Kidney (tissue), 22 donors: Measurements from ENCODE around the gene ZIC3. TPM values are rescaled to one million over a fixed set of nuclear protein-coding genes. Genes with fewer than 3 reads are reported as not detected.

Source experiments
- DNase-seq, 5 donors: peaks; one replicate each; pipeline ENCODE4 v3.0.0-alpha.2; 2013 to 2020
- FAIRE-seq: peaks from 2 replicates; lab custom pipeline; 2012; peaks lifted over from hg19 to GRCh38; lab: Jason Lieb, UNC
- H3K27ac ChIP-seq, 2 donors: one replicate each; pipeline ENCODE4 v1.7.0; 2013; ENCODE audit warnings: low read depth in 2 of 2, low read length in 2 of 2, inconsistent platforms in 1 of 2
- H3K27me3 ChIP-seq: one replicate; pipeline ENCODE4 v1.7.1; 2013; ENCODE audit warnings: low read length, inconsistent platforms; ENCODE audit not compliant: control insufficient read depth, insufficient read depth
- H3K36me3 ChIP-seq, 3 donors: one replicate each; pipeline versions ENCODE4 v1.7.0 to v1.7.1; 2013; ENCODE audit warnings: low read length in 3 of 3, control low read depth in 1 of 3, inconsistent platforms in 1 of 3; ENCODE audit not compliant: insufficient read depth in 3 of 3, control insufficient read depth in 2 of 3
- H3K4me1 ChIP-seq, 3 donors: one replicate each; pipeline versions ENCODE4 v1.7.0 to v1.7.1; 2013; ENCODE audit warnings: low read length in 3 of 3, inconsistent platforms in 1 of 3, low read depth in 1 of 3; ENCODE audit not compliant: control insufficient read depth in 2 of 3, insufficient read depth in 2 of 3
- H3K4me3 ChIP-seq, 3 donors: one replicate each; pipeline versions ENCODE4 v1.7.0 to v1.8.1; 2013; ENCODE audit warnings: low read length in 3 of 3, control low read depth in 1 of 3, inconsistent platforms in 1 of 3
- H3K9ac ChIP-seq, 3 donors: one replicate each; pipeline versions ENCODE4 v1.7.0 to v1.7.1; 2013; ENCODE audit warnings: low read length in 3 of 3, control low read depth in 1 of 3, inconsistent platforms in 1 of 3
- H3K9me3 ChIP-seq, 3 donors: one replicate each; pipeline versions ENCODE4 v1.7.0 to v1.7.1; 2013; ENCODE audit warnings: low read length in 3 of 3, control low read depth in 1 of 3, inconsistent platforms in 1 of 3; ENCODE audit not compliant: control insufficient read depth in 2 of 3, insufficient read depth in 1 of 3
- intact Hi-C: fragments of 100-400 bp; cut with DNase I; formaldehyde crosslinking; loops from one replicate; pipeline ENCODE4 v1.11.1; 2022
- long read RNA-seq, 10 donors: library from polyadenylated mRNA in 1 of 10; unstranded in 1 of 10; transcript quantifications; one replicate each; pipeline ENCODE4 v2.0.0 and lab custom pipeline, GENCODE V29; 2021 to 2026
- polyA plus RNA-seq: library from polyadenylated mRNA; stranded (reverse); fragments of 350-450 nt; fragmentation: Illumina TruSeq; extraction: RNeasy Lipid Tissue Mini Kit (QIAGEN cat#74804); gene quantifications from one replicate; pipeline ENCODE4 v1.2.3, GENCODE V29; 2014; ENCODE audit warnings: low read depth, low replicate concordance; ENCODE audit not compliant: insufficient read depth
- total RNA-seq: library from RNA; stranded (reverse); fragmentation: NEBNext Ultra II Directional; extraction: Animal tissue kit (Norgen Biotek cat#: 25700); gene quantifications from one replicate; pipeline ENCODE4 v1.2.1, GENCODE V29; 2021
- TF ChIP-seq, protein P1 (sequence below): IDR thresholded peaks from 3 replicates; pipeline ENCODE4 v1.5.1; 2012; ENCODE audit warnings: mild to moderate bottlenecking, moderate library complexity, borderline replicate concordance; ENCODE audit not compliant: insufficient read depth; ENCODE audit errors: extremely low read depth
- donor health status: control.
- donor health status: control.
- donor health status: control.
- donor health status: control.
- donor health status: control.
- donor health status: DM: yes; HTN: yes; CAD: no.
- donor health status: Normal renal cell carcinoma (clear cell type).

ZIC3 gene
- not detected for total RNA-seq
- not detected for polyA plus RNA-seq
- long read RNA-seq, donor 1 = 0 reads
- long read RNA-seq, donor 2 = 0 reads
- long read RNA-seq, donor 3 = 0 reads
- long read RNA-seq, donor 4 = 0 reads
- long read RNA-seq, donor 5 = 0 reads
- long read RNA-seq, donor 6 = 0 reads
- long read RNA-seq, donor 7 = 0 reads
- long read RNA-seq, donor 8 = 0 reads
- long read RNA-seq, donor 9 = 0 reads
- long read RNA-seq, donor 10 = 0 reads

DNA sequence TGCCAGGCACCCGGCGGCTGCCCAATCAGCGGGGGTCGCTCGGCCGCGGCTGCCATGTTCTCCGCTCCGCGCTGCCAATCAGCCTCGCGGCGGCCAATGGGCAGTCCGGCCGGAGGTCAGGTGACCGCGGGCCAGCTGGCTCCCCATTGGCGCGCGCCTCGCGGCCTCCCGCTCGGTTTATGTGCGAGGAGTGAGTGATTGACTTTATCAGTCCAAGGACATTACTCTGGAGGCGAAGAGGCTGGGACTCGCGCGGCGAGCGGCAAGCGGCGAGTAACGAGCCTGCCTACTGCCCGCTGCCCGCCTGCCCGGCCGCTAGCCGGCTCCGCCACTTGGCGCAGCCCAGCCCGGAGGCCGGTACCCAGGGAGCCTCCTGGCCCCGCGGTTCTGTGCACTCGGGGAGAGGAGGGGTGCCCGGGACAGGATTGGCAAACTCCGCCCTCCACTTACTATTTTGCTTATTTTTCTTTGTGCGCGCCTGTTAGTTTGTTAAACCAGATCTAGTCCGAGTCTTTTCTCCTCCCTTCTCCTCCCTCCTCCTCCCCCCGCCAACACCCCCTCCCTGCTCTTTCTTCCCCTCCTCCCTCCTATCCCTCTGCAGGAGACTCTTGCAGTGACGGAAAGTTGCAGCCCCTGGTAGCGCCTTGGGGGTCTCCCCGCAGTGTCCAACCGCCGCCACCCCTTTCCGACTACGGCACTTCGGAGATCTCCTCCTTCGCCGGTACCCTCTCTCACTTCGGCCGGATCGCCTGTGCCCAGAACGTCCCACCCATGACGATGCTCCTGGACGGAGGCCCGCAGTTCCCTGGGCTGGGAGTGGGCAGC lies at the start of gene ZIC3:
ZIC3 (plus strand) TSS at position 207 of the 825 bp plus-strand sequence; CDS start at position 772, 565 bp downstream.
- H3K9ac ChIP-seq = peak within 1 kb of the TSS in 1 of 3 donors; percentile 7
- intact Hi-C loops = no loop called here
- TF ChIP-seq, protein P1, sequence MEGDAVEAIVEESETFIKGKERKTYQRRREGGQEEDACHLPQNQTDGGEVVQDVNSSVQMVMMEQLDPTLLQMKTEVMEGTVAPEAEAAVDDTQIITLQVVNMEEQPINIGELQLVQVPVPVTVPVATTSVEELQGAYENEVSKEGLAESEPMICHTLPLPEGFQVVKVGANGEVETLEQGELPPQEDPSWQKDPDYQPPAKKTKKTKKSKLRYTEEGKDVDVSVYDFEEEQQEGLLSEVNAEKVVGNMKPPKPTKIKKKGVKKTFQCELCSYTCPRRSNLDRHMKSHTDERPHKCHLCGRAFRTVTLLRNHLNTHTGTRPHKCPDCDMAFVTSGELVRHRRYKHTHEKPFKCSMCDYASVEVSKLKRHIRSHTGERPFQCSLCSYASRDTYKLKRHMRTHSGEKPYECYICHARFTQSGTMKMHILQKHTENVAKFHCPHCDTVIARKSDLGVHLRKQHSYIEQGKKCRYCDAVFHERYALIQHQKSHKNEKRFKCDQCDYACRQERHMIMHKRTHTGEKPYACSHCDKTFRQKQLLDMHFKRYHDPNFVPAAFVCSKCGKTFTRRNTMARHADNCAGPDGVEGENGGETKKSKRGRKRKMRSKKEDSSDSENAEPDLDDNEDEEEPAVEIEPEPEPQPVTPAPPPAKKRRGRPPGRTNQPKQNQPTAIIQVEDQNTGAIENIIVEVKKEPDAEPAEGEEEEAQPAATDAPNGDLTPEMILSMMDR = no peak

DNA sequence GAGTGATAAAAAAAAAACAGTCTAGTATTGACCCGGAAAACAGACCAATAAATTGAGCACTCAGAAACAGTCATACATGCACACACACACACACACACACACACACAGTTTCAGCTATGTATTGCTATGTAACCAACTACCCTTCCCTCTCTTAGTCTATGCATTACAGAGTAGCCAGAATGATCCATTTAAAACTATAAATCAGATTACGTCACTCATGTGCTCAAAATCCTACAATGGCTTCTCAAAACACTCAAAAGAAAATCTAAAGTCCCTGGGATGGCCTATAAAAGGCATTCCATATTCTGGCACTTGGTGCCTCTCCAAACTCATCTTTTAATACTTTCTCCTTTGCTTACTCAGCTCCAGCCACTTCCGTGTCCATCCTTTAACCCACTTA lies 46.5 kb upstream of the ZIC3 start:
- Histone ChIP-seq H3K4me3 (no peak overlapping the region), H3K36me3 (no peaks in the 10 kb centered on the region), H3K4me1 (no peaks in the 10 kb centered on the region), H3K27ac (no peak overlapping the region), H3K9me3 (no peaks in the 10 kb centered on the region), H3K9ac (no peak overlapping the region), H3K27me3 (no peaks in the 10 kb centered on the region)
- no peak for FAIRE-seq
- intact Hi-C loops = no loop called here
- DNase-seq = no peak
- TF ChIP-seq, protein P1 = no peak

More for the DNA sequence above, at the start of gene ZIC3:
- Histone ChIP-seq H3K36me3 (no peaks in the 10 kb centered on the region), H3K4me1 (peaks cover 0 to 5% (median 0%) of the 10 kb centered on the region in 3 donors), H3K27me3 (peaks cover 46% of the 10 kb centered on the region), H3K27ac (no peak within 1 kb of the TSS), H3K4me3 (peak within 1 kb of the TSS; percentile 2 to 56 (median 3)), H3K9me3 (no peaks in the 10 kb centered on the region)
- DNase-seq (peak; percentile 74 to 80 (median 77)), FAIRE-seq (no peak)

DNA sequence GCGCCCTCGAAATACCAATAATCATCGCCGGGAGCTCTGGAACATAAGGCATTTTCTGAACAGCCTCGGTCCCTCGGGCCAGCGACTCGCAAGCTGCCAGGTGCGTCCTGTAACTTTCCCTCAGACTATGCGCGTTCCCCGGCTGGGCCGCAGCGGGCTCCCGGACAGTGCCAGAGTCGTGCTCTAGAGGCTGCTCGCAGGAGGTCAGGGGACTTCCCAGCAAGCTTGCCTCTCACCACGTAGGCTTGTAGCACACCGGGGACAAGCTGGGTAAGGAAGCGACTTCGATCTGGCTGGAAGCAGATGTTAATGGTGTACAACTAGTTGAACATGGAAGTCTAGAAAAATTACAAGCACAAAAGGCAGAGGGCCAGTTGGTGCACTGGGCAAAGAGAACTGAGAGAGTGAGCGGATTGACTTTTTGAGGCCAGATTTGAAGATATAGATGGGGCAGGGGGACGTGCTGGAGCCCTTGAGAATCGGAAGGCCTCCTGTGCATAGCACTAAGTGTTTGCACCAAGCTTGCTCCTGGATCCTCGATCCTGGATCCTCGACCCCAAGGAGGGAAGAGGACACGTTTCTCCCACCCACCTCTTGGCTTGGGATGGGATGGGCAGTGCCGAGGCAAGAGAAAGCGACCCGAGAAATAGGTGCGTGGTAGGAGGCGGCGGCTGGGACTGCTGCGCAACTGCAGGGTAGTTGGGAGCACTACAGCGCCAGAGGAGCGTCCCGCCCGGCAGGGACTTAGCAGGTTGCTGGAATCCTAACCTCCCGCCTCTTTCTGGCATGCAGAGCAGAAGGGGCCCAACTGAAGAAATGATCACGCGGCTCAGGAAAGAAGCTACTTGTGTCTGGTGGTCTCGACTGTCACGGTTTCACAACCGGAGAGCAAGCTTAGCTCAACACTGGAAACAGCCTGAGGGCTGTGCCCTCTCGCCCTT lies 19.9 kb upstream of the ZIC3 start:
- TF ChIP-seq, protein P1 = no peak
- DNase-seq (no peak), FAIRE-seq (no peak)
- Histone ChIP-seq H3K9ac (no peak overlapping the region), H3K4me1 (no peaks in the 10 kb centered on the region), H3K27ac (no peak overlapping the region), H3K36me3 (no peaks in the 10 kb centered on the region), H3K9me3 (no peaks in the 10 kb centered on the region), H3K27me3 (peaks cover 43% of the 10 kb centered on the region), H3K4me3 (no peak overlapping the region)
- intact Hi-C loops = no loop called here
